A673 (cell line): ENCODE measurements around the gene CLEC4C. TPM values are rescaled to one million over a fixed set of nuclear protein-coding genes. Genes with fewer than 3 reads are reported as not detected.
"Not testable (repeated sequence)": the region's sequence is repeated elsewhere in the genome, so short reads cannot be mapped to it uniquely, and the experiment has no call there.

Experiments used
- BruUV-seq: library from RNA; stranded (reverse); fragments of 400-500 nt; replicated peaks from 2 replicates; lab custom pipeline; 2021; lab: Mats Ljungman, UMichigan
- CTCF ChIA-PET: fragments of 300-600 bp; sonication (Branson Sonifier 250); formaldehyde crosslinking; loops from one replicate; lab custom pipeline; 2022; ENCODE audit warnings: antibody characterized with exemption; lab: Charles Lee
- POLR2A ChIA-PET: fragments of 300-600 bp; sonication (Branson Sonifier 250); formaldehyde crosslinking; loops from one replicate; lab custom pipeline; 2022; ENCODE audit warnings: antibody characterized with exemption; ENCODE audit not compliant: low non-redundant PET; lab: Charles Lee
- DNase-seq: peaks from one replicate; pipeline ENCODE4 v3.0.0-alpha.2; 2015; ENCODE audit warnings: low spot score
- H3K27ac ChIP-seq: fragments of 200-600 bp; sonication (generic); 2 replicates; pipeline ENCODE4 v1.5.1; 2016; ENCODE audit warnings: mixed run types, low read depth, mild to moderate bottlenecking, mixed read lengths, antibody characterized with exemption, low read length; ENCODE audit not compliant: poor library complexity, severe bottlenecking
- H3K27me3 ChIP-seq: fragments of 200-600 bp; sonication (generic); replicated peaks from 2 replicates; pipeline ENCODE4 v1.6.1; 2017; ENCODE audit warnings: mixed run types, low read depth, mild to moderate bottlenecking, mixed read lengths, antibody characterized with exemption, low read length; ENCODE audit not compliant: insufficient read depth, poor library complexity
- H3K36me3 ChIP-seq: fragments of 200-600 bp; sonication (generic); 2 replicates; pipeline ENCODE4 v1.6.1; 2016; ENCODE audit warnings: mixed run types, mild to moderate bottlenecking, mixed read lengths, antibody characterized with exemption, low read length; ENCODE audit not compliant: insufficient read depth, poor library complexity, severe bottlenecking
- H3K4me1 ChIP-seq: fragments of 200-600 bp; sonication (generic); 2 replicates; pipeline ENCODE4 v1.6.1; 2017; ENCODE audit warnings: mixed run types, mild to moderate bottlenecking, mixed read lengths, antibody characterized with exemption, low read length; ENCODE audit not compliant: insufficient read depth, poor library complexity, severe bottlenecking
- H3K4me3 ChIP-seq: fragments of 200-600 bp; sonication (generic); 2 replicates; pipeline ENCODE4 v1.5.1; 2016; ENCODE audit warnings: low read depth, mixed run types, mild to moderate bottlenecking, mixed read lengths, low read length; ENCODE audit not compliant: poor library complexity, severe bottlenecking
- H3K9me3 ChIP-seq: fragments of 200-600 bp; sonication (generic); 2 replicates; pipeline ENCODE4 v1.6.1; 2016; ENCODE audit warnings: mixed run types, low read depth, mild to moderate bottlenecking, mixed read lengths, antibody characterized with exemption, low read length; ENCODE audit not compliant: poor library complexity, severe bottlenecking
- EZH2 ChIP-seq: fragments of 200-600 bp; sonication (generic); IDR thresholded peaks from 2 replicates; pipeline ENCODE4 v1.6.1; 2017; ENCODE audit warnings: borderline replicate concordance, low read depth, mild to moderate bottlenecking, mixed read lengths, antibody characterized with exemption, low read length; ENCODE audit not compliant: poor library complexity, severe bottlenecking
- intact Hi-C: fragments of 100-400 bp; cut with micrococcal nuclease; formaldehyde crosslinking; loops from one replicate; pipeline ENCODE4 v1.10.0; 2022; ENCODE audit not compliant: unreplicated experiment
- total RNA-seq: library from RNA; stranded (reverse); gene quantifications from 2 replicates; pipeline ENCODE4 v1.2.3, GENCODE V29; 2021
- TF ChIP-seq, protein P1 (sequence below): fragments of 300-800, 200-600 bp; sonication (generic); conservative IDR thresholded peaks from 2 replicates; pipeline ENCODE4 v1.5.1; 2017; ENCODE audit warnings: low read depth, mild to moderate bottlenecking, antibody characterized with exemption, low read length, moderate library complexity, mixed read lengths

Gene CLEC4C
- total RNA-seq, 1 experiment from 2014 or later: not detected

DNA sequence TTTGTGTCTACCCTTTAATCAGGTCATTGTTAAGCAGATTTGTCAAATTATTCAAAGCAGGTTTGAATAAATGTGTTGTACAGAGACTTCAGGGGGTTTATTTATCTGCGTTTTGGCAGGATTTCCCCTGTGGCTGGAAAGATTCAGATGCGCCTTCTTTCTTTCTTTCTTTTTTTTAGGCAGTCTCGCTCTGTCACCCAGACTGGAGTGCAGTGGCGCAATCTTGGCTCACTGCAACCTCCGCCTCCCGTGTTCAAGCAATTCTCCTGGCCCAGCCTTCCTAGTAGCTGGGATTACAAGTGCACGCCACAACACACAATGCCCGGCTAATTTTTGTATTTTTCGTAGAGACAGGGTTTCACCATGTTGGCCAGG, 11.6 kb upstream of the CLEC4C start:
- DNase-seq: no peak
- CTCF ChIA-PET: no interaction called here
- BruUV-seq: no TSS peak
- Histone ChIP-seq H3K9me3 (no peaks in the 10 kb centered on the region), H3K4me3 (no peak overlapping the region), H3K36me3 (no peaks in the 10 kb centered on the region), H3K4me1 (peaks cover 7% of the 10 kb centered on the region), H3K27me3 (no peaks in the 10 kb centered on the region), H3K27ac (no peak overlapping the region)
- intact Hi-C loops: no loop called here
- no peak for TF ChIP-seq EZH2
- TF ChIP-seq, protein P1, sequence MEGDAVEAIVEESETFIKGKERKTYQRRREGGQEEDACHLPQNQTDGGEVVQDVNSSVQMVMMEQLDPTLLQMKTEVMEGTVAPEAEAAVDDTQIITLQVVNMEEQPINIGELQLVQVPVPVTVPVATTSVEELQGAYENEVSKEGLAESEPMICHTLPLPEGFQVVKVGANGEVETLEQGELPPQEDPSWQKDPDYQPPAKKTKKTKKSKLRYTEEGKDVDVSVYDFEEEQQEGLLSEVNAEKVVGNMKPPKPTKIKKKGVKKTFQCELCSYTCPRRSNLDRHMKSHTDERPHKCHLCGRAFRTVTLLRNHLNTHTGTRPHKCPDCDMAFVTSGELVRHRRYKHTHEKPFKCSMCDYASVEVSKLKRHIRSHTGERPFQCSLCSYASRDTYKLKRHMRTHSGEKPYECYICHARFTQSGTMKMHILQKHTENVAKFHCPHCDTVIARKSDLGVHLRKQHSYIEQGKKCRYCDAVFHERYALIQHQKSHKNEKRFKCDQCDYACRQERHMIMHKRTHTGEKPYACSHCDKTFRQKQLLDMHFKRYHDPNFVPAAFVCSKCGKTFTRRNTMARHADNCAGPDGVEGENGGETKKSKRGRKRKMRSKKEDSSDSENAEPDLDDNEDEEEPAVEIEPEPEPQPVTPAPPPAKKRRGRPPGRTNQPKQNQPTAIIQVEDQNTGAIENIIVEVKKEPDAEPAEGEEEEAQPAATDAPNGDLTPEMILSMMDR: no peak
- POLR2A ChIA-PET: no interaction called here

DNA sequence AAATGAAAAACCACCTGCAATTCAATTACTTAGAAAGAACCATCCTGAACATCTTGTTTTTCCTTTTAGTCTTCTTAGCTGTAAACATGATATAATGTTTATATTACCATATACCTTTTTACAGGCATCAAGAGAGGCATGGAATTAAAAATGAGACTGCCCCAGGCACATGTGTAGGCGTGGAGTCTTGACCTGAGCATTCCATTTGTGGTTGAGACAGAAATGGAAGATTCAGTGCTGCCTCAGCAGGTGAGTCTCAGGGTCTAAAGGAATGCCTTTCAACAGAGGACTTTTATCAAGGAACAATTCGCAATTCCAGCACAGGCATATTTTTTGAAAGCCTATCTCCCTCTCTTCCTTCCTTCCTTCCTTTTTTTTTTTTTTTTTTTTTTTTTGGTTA, 9.8 kb upstream of the CLEC4C start:
- POLR2A ChIA-PET: no interaction called here
- Histone ChIP-seq H3K36me3 (no peaks in the 10 kb centered on the region), H3K27me3 (no peaks in the 10 kb centered on the region), H3K9me3 (no peaks in the 10 kb centered on the region), H3K4me1 (peaks cover 7% of the 10 kb centered on the region), H3K27ac (no peak overlapping the region), H3K4me3 (no peak overlapping the region)
- intact Hi-C loops: no loop called here
- BruUV-seq: no TSS peak
- no peak for DNase-seq
- no peak for TF ChIP-seq EZH2
- CTCF ChIA-PET: no interaction called here

DNA sequence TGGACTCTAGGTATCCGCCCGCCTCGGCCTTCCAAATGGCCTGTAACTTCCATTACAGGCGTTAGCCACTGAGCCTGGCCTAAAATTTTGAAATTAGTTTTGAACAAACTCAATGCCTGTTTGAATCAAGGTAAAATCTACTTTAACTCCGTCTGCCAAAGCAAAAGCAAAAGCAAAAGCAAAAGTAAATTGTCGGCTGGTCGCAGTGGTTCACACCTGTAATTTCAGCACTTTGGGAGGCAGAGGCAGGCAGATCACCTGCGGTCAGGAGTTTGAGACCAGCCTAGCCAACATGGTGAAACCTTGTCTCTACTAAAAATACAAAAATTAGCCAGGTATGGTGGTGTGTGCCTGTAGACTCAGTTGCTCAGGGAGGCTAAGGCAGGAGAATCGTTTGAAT, 8.5 kb upstream of the CLEC4C start:
- intact Hi-C loops, H3K4me3 ChIP-seq, H3K27ac ChIP-seq, H3K9me3 ChIP-seq, H3K4me1 ChIP-seq, H3K27me3 ChIP-seq, BruUV-seq, POLR2A ChIA-PET, CTCF ChIA-PET, DNase-seq, H3K36me3 ChIP-seq: not testable (repeated sequence)

DNA sequence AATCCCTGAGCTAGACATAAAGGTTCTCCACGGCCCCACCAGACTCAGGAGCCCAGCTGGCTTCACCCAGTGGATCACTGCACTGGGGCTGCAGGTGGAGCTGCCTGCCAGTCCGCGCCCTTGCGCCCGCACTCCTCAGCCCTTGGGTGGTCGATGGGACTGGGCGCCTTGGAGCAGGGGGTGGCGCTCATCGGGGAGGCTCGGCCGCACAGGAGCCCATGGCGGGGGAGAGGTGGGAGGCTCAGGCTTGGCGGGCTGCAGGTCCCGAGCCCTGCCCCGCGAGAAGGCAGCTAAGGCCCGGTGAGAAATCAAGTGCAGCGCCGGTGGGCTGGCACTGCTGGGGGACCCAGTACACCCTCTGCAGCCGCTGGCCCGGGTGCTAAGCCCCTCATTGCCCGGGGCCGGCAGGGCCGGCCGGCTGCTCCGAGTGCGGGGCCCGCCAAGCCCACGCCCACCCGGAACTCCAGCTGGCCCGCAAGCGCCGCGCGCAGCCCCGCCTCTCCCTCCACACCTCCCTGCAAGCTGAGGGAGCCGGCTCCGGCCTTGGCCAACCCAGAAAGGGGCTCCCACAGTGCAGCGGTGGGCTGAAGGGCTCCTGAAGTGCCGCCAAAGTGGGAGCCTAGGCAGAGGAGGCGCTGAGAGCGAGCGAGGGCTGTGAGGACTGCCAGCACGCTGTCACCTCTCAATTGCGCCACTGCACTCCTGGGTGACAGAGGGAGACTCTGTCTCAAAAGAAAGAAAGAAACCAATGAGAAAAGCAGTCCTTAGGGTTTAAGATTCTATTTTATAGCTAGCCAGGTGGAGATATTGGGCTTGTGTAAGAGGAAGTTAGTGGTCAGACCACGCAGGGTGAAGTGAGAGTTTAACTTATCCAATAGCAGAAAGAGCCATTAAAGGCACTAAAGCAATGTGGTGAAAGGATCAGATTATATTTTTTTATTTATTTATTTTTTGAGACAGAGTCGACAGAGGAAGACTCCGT, 5.1 kb upstream of the CLEC4C start:
- BruUV-seq, POLR2A ChIA-PET, CTCF ChIA-PET: not testable (repeated sequence)

More for the DNA sequence above, 5.1 kb upstream of the CLEC4C start:
- H3K9me3 ChIP-seq, H3K4me3 ChIP-seq, H3K36me3 ChIP-seq, intact Hi-C loops, DNase-seq, H3K4me1 ChIP-seq, H3K27me3 ChIP-seq, H3K27ac ChIP-seq: not testable (repeated sequence)
